Stimulated activated naive CD8-positive, alpha-beta T cell treated with anti-CD3 and anti-CD28 coated beads, Interleukin-15, amount 100 ng/mL, for 72 hours (primary cell): ENCODE results near the gene TTC28.

Experiments
- ATAC-seq: fragments of 150-1000 bp; cut with Tn5 transposase; 2 replicates; pipeline ENCODE4 v1.10.0; 2021; ENCODE audit warnings: mild to moderate bottlenecking, moderate library complexity
- DNase-seq, 2 donors: peaks; one replicate each; pipeline ENCODE4 v3.0.0; 2021 to 2022
- H3K27ac Mint-ChIP-seq, 2 donors: one replicate each; pipeline ENCODE4 v1.8.0; 2022; ENCODE audit warnings: mild to moderate bottlenecking in 2 of 2, mixed read lengths in 2 of 2, moderate library complexity in 2 of 2
- H3K27me3 Mint-ChIP-seq: one replicate; pipeline ENCODE4 v1.8.0; 2022; ENCODE audit warnings: mixed read lengths
- H3K4me1 Mint-ChIP-seq: one replicate; pipeline ENCODE4 v1.8.0; 2022; ENCODE audit warnings: mild to moderate bottlenecking, mixed read lengths
- H3K4me3 Mint-ChIP-seq, 2 donors: one replicate each; pipeline ENCODE4 v1.8.0; 2022; ENCODE audit warnings: mild to moderate bottlenecking in 2 of 2, mixed read lengths in 2 of 2, moderate library complexity in 1 of 2
- H3K9me3 Mint-ChIP-seq, 2 donors: one replicate each; pipeline ENCODE4 v1.8.0; 2022; ENCODE audit warnings: mixed read lengths in 2 of 2

TTC28 gene

DNA sequence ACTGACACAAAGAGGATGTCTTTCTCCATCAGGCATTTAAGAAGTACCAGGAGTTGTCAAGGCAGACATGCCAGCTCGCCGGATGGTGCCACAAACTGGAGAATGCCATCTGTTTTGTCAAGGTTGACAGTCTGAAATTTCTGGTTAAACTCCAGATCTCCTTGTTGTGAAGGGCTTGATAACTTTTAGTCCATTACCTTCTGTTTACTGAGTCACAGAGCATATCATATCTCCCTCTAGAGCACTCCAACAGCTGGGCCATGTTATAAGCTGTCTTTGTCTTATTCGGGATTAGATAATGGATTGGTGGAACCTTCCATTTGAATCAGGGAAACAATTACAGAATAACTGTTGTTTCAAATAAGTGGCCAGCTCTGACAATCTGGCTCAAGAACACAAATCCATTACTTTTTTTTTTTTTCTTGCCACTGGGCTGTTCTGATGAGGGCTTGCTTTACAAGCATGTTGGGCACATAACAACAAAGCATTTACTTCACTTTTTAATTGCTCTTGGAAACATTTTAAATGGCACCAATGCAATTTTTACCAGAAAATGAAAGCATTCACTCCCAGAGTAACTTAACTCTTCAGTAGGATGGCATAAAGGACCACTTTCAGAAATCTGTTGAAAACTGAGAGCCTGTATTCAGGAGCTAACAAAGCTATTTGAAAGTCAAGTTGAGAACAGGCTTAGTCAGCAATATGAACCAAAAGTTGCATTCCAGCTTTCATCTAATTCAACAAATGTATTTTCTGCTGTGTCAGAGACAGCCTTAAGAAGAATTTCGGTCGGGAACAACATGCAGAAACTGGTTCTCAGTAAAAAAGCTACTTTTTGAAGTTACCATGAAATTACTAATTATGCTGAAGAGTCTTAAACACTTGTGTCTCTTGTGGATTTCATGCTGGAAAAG is 533.0 kb downstream of the TTC28 start:
- no peak overlapping the region for H3K27ac Mint-ChIP-seq
- no peaks in the 10 kb centered on the region for H3K27me3 Mint-ChIP-seq
- no peak for DNase-seq
- peaks cover 3% of the 10 kb centered on the region for H3K4me1 Mint-ChIP-seq
- no peak for ATAC-seq
- H3K9me3 Mint-ChIP-seq = no peaks in the 10 kb centered on the region
- H3K4me3 Mint-ChIP-seq = no peak overlapping the region

DNA sequence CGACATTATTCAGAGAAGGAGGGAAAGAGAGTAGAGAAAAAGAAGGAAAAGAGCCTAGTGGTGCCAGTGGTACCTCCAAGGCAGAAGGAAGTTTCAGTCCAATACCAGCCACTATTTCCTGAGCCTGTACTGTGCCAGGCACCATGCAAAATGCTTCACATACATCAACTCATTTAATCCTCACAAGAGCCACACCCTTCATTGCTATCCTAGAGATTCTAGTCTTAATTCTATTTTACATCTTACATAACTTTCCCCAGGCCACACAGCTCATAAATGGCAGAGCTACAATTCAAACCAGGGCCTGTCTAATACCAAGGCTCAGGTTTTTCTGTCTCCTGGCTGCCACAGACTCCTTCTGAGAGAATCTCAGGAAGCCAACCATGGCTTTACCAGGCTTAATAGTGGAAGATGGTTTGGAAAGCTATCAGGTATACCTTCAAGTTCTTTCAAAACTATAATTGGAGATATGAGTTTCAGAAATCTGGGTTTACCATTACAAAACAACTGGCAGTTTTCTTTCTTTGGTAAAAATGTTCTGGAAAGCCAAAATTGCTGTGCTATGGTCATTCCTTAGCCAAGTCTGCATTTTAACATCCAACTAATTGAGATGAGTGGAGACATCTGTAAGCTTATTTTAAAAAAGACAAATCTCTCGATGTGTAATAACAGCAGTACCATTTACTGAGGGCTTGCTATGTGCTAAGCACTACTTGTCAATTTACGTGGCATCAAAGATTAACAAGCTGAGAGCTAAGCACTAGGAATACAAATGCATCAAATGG is 535.5 kb downstream of the TTC28 start:
- DNase-seq (no peak), ATAC-seq (no peak)
- no peaks in the 10 kb centered on the region for H3K9me3 Mint-ChIP-seq
- H3K27me3 Mint-ChIP-seq = no peaks in the 10 kb centered on the region
- peaks cover 6% of the 10 kb centered on the region for H3K4me1 Mint-ChIP-seq
- no peak overlapping the region for H3K27ac Mint-ChIP-seq
- H3K4me3 Mint-ChIP-seq = no peak overlapping the region

DNA sequence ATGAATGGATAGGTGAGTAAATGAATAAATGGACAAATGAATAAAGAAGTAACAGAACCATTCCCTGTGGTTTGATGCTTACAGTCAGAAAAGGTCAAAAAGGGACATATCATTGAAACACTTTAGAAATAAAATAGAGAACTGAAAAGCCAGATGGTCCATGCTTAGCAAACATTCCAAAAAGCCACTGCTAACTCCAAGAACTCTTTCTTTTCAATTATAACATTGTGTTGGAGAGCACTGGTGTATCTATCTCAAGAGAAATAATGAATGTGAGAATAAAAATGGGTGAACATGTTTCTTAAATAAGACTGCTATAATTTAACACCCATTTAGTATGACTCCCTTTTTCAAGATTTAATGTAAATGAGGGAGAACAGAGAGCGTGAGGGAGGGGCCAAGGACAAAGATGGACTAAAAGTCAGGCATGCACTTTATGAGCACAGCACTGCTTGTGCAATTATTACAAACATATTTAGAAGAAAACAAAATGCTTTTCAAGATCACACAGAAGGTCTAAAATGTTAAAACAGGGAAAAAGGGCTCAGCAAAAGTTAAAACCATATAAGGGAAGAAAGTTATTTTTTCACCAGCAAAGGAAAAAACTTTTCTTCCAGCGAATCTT is 536.3 kb downstream of the TTC28 start:
- Mint-ChIP-seq H3K27ac (no peak overlapping the region), H3K27me3 (no peaks in the 10 kb centered on the region), H3K4me1 (peaks cover 6% of the 10 kb centered on the region), H3K4me3 (no peak overlapping the region), H3K9me3 (no peaks in the 10 kb centered on the region)
- no peak for ATAC-seq
- DNase-seq = no peak

DNA sequence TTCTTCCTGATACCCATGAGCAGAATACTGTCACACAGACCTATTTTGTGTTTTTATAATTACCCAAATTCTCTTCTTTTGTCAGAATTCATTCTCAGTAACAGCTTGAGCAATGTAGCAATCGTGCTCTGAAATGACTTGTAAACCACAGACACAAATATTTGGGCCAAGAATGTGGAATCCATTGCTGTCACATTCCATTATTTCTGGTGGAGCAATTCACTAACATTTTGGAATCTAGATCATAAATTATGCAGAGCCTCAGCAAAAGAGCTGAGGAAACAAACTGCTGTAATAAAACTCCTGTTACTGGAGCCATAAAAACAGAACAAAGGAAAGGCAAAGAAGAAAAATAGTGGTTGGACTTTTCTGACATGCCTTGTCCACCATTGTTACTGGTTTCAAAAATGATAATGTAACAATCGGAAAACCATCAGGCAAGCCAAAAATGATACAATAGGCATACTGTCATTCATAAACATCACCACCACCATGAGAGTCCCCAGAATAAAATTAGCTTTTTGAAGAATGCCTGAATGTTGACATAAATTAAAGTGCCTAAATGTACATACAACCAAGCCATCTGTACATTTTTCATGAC is 537.2 kb downstream of the TTC28 start:
- Mint-ChIP-seq H3K4me1 (peaks cover 6% of the 10 kb centered on the region), H3K4me3 (no peak overlapping the region), H3K27me3 (no peaks in the 10 kb centered on the region), H3K9me3 (no peaks in the 10 kb centered on the region), H3K27ac (no peak overlapping the region)
- no peak for ATAC-seq
- DNase-seq = no peak

DNA sequence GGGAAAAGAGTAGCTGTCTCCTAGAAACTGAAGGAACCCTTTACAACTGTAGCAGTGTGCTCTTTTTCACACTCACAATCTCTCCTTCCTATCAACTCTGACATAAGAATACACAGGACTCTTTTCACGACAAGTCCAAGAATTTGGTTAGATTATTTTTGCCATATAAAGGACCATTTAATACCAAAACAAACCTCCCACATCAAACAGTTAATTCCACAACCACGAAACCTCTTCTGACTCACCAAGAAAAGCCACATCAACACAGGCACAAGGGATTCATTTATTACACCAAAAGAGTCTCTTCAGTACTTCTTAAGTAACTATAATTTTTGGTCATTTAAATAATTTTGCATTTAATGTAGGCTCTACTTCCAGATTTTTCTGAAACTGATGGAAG is 538.0 kb downstream of the TTC28 start:
- no peak overlapping the region for H3K27ac Mint-ChIP-seq
- no peaks in the 10 kb centered on the region for H3K9me3 Mint-ChIP-seq

DNA sequence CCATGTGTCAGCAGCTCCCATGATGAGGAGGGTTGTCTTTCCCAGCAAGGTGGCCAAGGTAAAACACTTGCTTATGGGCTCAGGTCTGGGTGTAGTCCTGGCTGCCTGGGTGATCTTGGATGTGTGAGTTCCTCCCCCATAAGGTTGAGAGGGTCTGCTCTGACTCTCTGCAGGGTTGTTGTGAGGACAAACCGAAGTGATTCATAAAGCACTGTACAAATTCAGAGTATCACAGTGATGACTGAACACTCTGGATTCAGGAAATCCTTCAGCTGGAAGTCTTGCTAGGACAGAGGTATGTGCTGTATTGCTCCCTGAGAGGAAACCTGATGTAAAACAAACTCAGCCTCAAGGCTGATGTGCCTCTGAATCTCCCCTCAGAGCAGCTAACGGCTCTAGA is 539.7 kb downstream of the TTC28 start:
- H3K4me3 Mint-ChIP-seq = no peak overlapping the region
- H3K9me3 Mint-ChIP-seq = no peaks in the 10 kb centered on the region
- H3K4me1 Mint-ChIP-seq = peaks cover 6% of the 10 kb centered on the region
- peak overlapping the region in 1 of 2 donors; percentile 9 for H3K27ac Mint-ChIP-seq
- DNase-seq = no peak
- H3K27me3 Mint-ChIP-seq = no peaks in the 10 kb centered on the region
- no peak for ATAC-seq

More for the DNA sequence above, 538.0 kb downstream of the TTC28 start:
- Mint-ChIP-seq H3K27me3 (no peaks in the 10 kb centered on the region), H3K4me3 (no peak overlapping the region), H3K4me1 (peaks cover 6% of the 10 kb centered on the region)
- DNase-seq (no peak), ATAC-seq (no peak)

DNA sequence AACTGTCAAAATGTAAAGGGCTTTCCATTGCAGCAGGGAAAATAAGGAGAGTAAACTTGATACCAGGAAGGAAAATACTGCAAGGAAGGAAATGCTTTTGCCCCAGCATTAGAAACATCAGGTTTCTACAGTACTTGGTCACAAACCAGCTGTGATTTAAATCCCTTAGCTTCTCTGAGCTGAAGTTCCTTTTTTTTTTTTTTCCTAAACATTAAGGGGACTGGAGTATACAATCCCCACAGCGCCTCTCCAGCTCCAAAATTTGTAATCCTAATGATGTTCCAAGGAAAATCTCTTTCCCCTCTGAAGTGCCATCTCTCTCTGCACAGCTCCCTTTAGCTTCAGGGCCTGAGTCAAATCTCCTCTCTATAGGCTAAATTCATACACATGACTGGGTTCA is 540.1 kb downstream of the TTC28 start:
- Mint-ChIP-seq H3K9me3 (no peaks in the 10 kb centered on the region), H3K4me3 (no peak overlapping the region), H3K4me1 (peaks cover 6% of the 10 kb centered on the region), H3K27me3 (no peaks in the 10 kb centered on the region), H3K27ac (peak overlapping the region in 1 of 2 donors; percentile 43)
- DNase-seq (no peak), ATAC-seq (no peak)

DNA sequence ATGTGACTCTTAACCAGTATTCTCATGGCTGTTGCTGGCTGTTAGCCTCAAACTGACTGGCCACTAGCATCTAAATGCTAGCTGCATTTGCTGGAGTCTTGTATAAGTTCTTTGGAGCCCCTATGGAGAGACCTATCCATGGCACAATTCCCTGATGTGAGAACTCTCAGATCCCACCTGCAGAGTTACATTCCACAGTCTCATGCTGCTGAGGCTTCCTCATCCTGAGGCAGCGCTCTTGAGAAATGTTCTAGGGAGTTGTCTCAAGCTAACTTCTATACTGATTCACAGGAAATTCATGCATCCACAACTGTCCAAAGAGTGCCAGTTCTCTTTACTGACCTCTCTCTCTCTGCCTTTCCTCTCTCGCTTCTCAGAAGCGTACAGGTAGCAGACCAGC is 542.6 kb downstream of the TTC28 start:
- Mint-ChIP-seq H3K27ac (no peak overlapping the region), H3K9me3 (no peaks in the 10 kb centered on the region), H3K27me3 (no peaks in the 10 kb centered on the region), H3K4me3 (no peak overlapping the region), H3K4me1 (peaks cover 6% of the 10 kb centered on the region)
- DNase-seq (no peak), ATAC-seq (no peak)

DNA sequence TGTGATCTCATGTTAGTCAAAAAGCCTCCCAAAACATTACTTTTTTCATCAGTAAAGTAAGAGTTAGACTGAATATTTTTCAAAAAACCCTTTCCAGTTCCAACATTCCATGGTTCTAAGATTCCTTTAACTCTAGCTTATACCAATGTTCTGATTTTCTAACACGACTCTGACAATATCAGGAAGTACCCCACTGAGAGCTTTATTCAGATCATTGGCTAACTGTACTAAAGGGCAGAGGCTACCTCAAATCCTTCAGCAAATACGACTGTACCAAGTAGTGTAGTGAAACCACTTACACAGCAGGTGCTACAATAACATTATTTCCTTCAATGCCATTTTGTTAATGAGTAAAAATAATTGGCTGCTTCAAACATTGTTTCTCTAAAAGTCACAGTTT is 547.2 kb downstream of the TTC28 start:
- DNase-seq (no peak), ATAC-seq (no peak)
- Mint-ChIP-seq H3K27ac (no peak overlapping the region), H3K4me1 (no peaks in the 10 kb centered on the region), H3K9me3 (no peaks in the 10 kb centered on the region), H3K27me3 (no peaks in the 10 kb centered on the region), H3K4me3 (no peak overlapping the region)

DNA sequence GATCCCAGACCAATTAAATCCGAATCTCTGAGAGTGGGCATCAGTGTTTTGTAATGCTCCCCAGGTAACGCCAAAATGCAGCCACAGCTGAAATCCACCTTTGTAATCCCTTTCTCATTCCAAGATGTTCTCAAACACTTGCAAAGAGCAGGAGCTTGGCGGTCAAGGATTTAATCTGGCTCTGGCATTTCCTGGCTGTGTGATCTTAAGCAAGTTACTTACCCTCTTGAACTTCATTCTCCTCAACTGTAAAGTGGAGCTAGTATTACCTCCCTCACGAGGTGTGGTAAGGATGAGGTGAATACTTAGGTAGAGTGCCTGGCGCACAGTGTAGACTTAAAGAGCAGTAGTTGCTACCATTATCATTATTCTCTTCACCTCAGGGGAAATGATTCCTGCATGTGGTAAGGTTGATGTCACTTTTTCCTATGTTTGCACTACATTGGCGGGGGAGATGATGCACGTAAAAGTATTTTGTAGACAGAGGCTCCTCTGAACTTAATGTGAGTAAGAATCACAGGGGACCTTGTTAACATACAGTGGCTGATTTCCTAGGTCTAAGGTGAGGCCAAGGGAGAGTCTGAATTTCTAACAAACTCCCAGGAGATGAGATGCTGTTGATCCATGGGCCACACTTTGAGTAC is 550.2 kb downstream of the TTC28 start:
- Mint-ChIP-seq H3K4me3 (no peak overlapping the region), H3K9me3 (no peaks in the 10 kb centered on the region), H3K4me1 (no peaks in the 10 kb centered on the region), H3K27me3 (no peaks in the 10 kb centered on the region), H3K27ac (no peak overlapping the region)
- DNase-seq (no peak), ATAC-seq (no peak)

DNA sequence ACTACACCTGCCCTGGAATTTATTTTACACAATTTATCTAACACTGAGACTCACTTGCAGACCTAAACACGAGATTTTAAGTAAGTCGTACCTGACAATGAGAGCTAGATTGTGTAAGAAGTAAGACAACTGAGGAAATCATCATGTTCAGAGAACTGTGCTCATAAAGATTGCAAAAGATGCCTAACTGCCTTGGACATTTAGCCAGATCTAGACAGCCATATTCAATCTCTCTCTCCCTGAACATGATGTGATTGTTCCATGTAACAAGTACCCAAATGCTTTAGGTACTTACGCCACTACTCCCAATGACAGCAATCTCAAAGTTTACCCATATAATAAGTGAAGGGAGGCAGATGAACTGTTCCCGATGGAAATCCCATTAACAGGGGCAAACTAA is 550.8 kb downstream of the TTC28 start:
- no peak overlapping the region for H3K27ac Mint-ChIP-seq
- no peak overlapping the region for H3K4me3 Mint-ChIP-seq
- no peak for ATAC-seq
- H3K27me3 Mint-ChIP-seq = no peaks in the 10 kb centered on the region
- H3K4me1 Mint-ChIP-seq = no peaks in the 10 kb centered on the region
- no peak for DNase-seq
- H3K9me3 Mint-ChIP-seq = no peaks in the 10 kb centered on the region

DNA sequence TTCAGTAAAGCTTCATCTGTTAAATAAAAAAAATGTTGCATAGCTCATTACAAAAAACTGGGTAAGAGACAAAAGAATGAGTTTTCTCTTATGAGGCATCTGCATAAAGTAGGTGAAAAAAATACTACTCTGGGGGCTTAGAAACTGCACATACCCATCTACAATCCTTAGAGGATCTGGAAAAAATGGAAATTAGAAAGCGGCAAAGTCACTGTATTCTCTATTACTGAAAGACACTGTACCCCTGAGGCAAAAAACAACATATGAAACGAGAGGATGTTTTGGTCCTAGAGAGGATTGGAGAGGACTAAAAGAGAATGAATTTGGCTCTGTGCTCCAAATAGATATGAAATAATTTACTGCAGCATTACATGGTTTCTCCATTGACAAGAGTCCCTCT is 553.8 kb downstream of the TTC28 start:
- Mint-ChIP-seq H3K4me3 (no peak overlapping the region), H3K9me3 (no peaks in the 10 kb centered on the region), H3K27me3 (no peaks in the 10 kb centered on the region), H3K4me1 (no peaks in the 10 kb centered on the region), H3K27ac (no peak overlapping the region)
- no peak for ATAC-seq
- no peak for DNase-seq

DNA sequence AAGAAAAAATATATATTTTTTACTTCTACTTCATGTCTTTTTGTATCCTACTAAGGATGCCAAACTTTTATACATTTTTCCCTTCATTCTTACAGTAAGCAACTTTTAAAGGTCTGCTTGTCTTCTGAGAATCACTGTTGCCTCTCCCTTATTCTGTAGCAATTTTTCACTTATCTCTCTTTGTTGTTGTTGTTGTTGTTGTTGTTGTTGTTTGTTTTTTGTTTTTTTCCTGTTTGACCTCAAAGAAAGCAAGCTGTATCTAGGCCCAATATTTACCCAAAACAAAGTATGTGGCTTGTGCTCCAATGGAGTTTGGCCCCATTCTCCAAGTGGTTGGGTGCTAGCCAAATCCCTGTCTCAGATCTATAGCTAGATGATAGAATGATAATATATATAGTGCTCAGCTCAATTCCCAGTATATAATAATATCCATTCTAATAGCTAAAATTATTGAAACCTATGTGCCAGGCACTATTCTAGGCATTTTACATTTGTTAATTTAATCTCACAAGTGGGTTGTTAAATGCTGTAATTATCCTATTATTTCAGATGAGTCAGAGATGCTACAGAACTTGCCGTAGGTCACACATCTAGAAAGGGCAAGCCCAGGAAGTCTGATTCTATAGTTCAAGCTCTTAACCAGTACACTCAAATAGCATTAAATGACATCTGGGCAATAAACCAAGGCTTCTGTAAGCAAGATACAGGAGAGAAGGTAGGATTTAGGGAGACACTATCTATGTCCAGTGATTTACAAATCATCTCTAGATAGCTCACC is 555.5 kb downstream of the TTC28 start:
- Mint-ChIP-seq H3K9me3 (no peaks in the 10 kb centered on the region), H3K4me1 (no peaks in the 10 kb centered on the region), H3K27ac (no peak overlapping the region), H3K4me3 (no peak overlapping the region), H3K27me3 (no peaks in the 10 kb centered on the region)
- no peak for DNase-seq
- no peak for ATAC-seq

DNA sequence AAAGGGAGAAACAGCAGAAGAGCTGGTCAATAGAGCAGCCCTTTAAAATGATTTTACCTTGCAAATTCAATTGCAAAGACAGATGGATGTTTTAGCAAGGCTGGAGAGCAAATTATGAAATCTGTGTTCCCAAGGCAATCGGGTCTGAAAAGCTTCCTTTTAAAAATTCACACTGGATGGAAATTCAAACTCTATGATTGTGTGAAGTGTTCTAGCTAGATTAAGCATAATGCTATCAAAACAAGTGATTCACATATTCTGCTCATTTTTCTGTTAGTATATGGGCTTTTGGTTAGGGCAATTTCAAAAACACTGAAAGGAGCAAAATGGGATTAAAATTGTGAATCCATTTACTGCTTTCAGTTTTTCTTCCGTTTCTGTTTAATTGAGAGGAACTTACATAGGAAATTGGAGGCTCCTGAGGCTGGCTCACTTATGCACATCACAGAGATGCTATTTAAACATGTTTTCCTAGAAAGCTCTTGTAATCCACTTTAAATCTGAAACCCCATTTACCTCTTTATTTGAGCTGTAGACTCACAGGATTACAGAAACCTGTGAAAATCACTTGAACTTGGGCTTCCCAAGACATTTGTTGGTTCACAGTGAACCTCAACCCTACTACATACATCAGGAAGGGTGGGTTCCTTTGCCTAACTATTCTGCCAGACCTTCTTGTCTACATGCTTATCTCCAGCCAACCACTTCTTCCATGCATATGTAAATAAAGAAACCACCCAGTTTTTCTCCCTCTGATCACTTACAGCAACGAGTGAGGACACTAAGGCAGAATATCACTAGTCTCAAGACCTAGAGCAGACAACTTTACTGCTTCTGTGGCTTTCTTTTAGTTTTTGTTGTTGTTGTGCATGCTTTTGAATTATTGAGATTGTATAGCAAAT is 558.7 kb downstream of the TTC28 start:
- peak overlapping the region in 1 of 2 donors; percentile 8 for H3K27ac Mint-ChIP-seq
- DNase-seq (no peak), ATAC-seq (no peak)
- H3K4me3 Mint-ChIP-seq = no peak overlapping the region
- H3K9me3 Mint-ChIP-seq = no peaks in the 10 kb centered on the region
- no peaks in the 10 kb centered on the region for H3K27me3 Mint-ChIP-seq
- H3K4me1 Mint-ChIP-seq = no peaks in the 10 kb centered on the region
